ENCODE measurements around the gene MYORG.
"Not testable (repeated sequence)": the region's sequence is repeated elsewhere in the genome, so short reads cannot be mapped to it uniquely, and the experiment has no call there.

Gene MYORG

GRCh38 chr9:34370335-34370969 is 6.2 kb downstream of the MYORG start:
- no peak for DNase-seq (ENCODE audit: low read depth in 1 of 2, low spot score in 1 of 2)

GRCh38 chr9:34369636-34370035 is 7.1 kb downstream of the MYORG start:
- no peak for DNase-seq (ENCODE audit: low read depth in 1 of 2, low spot score in 1 of 2)

- not testable (repeated sequence) for DNase-seq (ENCODE audit: low read depth in 1 of 2, low spot score in 1 of 2)
These were observed 7.9 kb downstream of the MYORG start for GRCh38 chr9:34368796-34369195.

DNA sequence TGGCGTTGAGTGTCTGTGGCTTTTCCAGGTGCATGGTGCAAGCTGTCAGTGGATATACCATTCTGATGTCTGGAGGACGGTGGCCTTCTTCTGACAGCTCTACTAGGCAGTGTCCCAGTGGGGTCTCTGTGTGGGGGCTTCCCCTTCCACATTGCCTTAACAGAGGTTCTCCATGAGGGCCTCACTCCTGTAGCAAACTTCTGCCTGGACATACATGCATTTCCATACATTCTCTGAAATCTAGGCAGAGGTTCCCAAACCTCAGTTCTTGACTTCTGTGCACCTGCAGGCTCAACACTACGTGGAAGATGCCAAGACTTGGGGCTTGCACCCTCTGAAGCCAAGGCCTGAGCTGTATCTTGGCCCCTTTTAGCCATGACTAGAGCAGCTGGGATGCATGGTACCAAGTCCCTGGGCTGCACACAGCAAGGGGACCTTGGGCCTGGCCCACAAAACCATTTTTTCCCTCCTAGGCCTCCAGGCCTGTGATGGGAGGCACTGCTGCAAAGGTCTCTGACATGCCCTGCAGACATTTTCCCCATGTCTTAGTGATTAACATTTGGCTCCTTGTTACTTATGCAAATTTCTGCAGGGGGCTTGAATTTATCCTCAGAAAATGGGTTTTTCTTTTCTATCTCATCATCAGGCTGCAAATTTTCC is 8.8 kb downstream of the MYORG start:
- DNase-seq (ENCODE audit: low read depth in 1 of 2, low spot score in 1 of 2), result not testable (repeated sequence)

DNA sequence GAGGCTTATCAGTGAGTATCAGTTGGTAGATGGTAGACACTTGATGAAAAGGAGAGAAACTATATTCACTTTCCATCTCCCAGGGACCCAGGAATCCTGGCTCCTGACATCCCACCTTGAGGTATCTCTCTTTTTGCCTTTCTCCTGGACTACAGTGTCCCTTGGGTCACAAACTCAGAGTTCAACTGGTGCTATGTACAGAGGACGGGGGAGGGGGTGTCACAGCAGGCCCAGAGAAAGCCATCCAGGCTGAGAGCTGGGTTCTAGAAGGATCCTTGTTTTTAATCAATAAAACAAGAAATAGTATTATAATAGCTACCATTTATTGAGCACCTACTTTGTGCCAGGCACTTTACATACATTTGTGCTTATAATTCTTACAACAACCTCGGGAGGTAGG is 10.3 kb downstream of the MYORG start:
- DNase-seq (ENCODE audit: low read depth in 1 of 2, low spot score in 1 of 2), result no peak

DNA sequence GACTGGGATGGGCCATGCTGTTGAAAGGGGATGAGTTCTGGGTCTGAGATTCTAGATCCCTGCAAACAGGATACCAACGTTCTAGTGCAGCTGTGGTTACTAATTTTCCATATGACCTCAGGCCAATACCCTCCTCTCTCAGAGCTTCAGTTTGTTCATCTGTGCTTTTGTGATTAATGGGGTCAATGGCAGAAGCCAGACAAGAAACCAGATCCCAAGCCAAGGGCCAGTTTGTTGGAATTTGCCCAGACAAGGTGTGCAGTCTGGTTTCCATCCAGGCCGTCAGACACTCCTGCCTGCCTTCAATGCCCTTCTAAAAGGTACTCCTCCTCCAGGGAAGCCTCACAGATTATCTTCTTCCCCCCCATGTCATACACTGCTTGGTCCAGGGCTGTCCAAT is 11.4 kb downstream of the MYORG start:
- no peak for DNase-seq (ENCODE audit: low read depth in 1 of 2, low spot score in 1 of 2)

DNA sequence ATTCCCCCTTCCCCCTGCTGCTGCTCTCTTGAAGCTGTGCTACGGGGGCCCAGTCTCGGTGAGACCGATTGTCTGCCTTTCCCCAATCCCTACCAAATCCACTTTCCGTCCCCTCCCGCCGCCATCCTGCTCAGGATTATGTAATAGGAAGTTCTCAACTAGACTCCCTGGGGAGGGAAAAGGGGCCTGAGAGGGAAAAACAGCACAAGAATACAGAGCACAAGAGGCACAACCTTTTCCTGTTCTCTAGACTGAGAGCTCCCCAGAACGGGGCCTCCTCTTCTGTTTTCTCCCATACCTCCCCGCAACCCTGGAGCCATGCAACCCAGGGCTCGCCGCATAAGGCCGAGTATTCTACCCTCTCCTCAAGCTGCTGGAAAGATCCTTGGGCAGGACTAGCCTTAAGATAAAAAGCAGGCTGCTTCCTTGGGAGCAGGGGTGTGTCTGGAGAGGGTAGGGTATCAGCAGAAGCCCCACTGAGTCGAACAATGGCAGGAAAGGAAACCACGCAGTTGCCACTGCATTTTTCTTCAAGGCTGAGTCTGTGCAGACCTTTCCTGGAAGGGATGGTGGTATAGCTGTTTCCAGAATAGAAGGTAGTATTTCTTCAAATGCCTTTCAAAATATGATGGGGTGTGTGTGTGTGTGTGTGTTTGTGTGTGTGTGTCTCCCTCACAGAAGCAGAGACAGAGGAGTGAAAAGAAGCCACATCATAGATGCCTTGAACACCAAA is 12.9 kb downstream of the MYORG start:
- no peak for DNase-seq (ENCODE audit: low read depth in 1 of 2, low spot score in 1 of 2)

DNA sequence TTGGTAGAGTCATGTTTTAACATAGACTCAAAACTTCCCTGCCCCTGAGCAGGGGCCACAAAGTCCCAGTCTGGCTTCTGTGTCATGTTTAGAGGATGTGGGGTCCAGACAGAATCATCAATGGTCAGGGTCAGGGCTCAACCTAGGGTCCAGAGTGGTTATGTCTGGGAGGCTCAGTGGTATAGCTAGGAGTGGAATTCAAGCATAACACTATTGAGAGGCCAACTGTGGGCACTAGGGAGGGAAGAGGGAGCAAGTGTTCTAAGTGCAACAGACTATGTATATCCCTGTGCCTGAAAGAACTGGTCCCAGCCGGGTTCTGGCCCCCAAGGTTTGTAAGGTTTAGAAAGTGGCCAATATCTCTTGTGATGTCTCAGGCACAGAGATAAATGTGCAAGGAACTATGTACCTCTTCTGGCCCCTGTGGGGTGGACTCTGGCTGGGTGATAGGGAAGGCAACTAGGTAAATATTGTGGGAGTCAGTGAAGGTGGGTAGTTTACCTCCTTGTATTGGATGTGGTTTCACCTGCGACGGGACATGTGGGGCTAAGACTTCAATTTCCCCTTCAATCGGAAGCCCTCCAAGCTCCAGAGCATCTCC is 14.0 kb downstream of the MYORG start:
- no peak for DNase-seq (ENCODE audit: low read depth in 1 of 2, low spot score in 1 of 2)

GRCh38 chr9:34352957-34353356 is 23.7 kb downstream of the MYORG start:
- not testable (repeated sequence) for DNase-seq (ENCODE audit: low read depth in 1 of 2, low spot score in 1 of 2)

GRCh38 chr9:34352122-34352652 is 24.5 kb downstream of the MYORG start:
- not testable (repeated sequence) for DNase-seq (ENCODE audit: low read depth in 1 of 2, low spot score in 1 of 2)

- no peak for DNase-seq (ENCODE audit: low read depth in 1 of 2, low spot score in 1 of 2)
These were observed 27.4 kb downstream of the MYORG start for GRCh38 chr9:34349324-34349723.

DNA sequence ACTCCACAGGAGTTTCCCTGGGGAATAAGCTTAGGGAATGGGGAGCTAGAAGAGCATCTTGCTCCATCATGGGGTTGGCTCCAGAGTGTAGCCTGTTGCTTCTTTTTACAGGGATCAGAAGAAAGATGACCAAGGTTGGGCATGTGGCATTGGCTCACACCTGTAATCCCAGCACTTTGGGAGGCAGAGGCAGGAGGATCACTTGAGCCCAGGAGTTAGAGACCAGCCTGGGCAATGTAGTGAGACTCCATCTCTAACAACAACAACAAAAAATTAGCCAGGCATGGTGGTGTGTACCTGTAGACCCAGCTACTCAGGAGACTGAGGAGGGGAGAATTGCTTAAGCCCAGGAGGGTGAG is 28.9 kb downstream of the MYORG start:
- no peak for DNase-seq (ENCODE audit: low read depth in 1 of 2, low spot score in 1 of 2)

DNA sequence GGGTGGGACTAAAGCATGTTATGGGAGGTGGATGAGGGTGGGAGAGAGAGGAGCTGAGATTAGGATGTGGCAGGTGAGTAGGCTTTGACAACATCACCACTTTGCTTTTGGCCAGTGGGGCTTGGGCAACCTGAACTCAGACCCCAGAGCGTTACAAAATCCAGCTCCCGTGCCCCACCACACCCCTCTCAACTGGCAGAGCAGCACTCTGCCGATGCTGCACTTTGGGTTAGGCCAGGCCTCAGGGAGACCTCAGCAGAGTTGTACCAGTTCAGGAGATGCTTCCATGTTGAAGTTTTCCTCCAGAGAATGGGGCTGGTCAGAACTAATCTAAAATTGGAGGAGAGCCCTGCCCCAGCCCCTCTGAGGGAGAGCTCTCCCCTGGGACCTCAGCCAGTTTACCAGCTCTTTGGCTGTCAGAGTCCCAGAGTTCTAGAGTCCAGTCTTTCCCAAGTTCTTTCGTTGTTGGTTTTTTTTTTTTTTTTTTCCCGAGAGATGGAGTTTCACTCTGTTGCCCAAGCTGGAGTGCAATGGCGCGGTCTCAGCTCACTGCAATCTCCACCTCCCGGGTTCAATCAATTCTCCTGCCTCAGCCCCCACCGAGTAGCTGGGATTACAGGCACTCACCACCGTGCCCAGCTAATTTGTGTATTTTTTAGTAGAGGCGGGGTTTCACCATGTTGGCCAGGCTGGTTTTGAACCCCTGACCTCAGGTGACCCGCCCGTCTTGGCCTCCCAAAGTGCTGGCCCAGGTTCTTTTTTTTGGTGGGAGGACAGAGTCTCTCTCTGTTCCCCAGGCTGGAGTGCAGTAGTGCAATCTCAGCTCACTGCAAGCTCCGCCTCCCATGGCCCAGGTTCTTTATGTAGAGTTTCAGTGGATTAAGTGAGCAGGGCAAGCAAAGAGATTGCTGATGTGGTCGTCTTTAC is 29.6 kb downstream of the MYORG start:
- DNase-seq (ENCODE audit: low read depth in 1 of 2, low spot score in 1 of 2), result no peak

GRCh38 chr9:34343605-34344004 is 33.1 kb downstream of the MYORG start:
- DNase-seq (ENCODE audit: low read depth in 1 of 2, low spot score in 1 of 2), result no peak

- no peak for DNase-seq (ENCODE audit: low read depth in 1 of 2, low spot score in 1 of 2)
These were observed 33.6 kb downstream of the MYORG start for GRCh38 chr9:34343090-34343489.

GRCh38 chr9:34341659-34342295 is 34.9 kb downstream of the MYORG start:
- DNase-seq (ENCODE audit: low read depth in 1 of 2, low spot score in 1 of 2), result no peak

DNA sequence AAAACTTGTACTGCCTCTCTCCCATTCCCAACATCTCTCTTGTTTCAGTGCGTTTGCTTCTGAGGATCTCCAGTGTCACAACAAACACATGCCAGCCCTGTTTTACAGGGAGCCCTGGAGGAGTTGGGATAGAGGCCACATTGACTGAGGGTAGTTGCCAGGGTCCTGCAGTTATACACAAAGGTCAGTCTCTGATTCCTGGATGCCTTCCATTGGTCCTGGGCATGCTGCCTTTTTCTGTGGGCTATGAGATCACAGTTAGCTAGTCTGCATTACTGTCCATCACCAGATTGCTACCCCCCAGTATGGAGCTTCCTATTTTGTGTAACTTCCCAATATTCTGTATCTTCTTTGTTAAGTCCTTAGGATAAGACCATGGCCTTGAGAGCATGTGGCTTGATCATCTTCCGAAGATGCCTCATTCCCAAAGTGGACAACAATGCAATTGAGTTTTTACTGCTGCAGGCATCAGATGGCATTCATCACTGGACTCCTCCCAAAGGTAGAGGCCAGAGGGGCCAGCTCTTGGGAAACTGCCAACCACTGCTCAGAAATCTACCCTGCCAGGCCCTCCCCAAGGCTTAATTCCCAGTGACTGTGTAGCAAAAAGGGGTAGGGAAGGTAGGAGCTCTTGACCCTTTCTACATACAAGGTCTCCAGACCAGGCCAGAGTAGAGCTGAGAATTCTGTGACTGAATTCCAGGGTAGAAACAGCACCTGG is 37.9 kb downstream of the MYORG start:
- no peak for DNase-seq (ENCODE audit: low read depth in 1 of 2, low spot score in 1 of 2)

GRCh38 chr9:34338079-34338478 is 38.6 kb downstream of the MYORG start:
- DNase-seq (ENCODE audit: low read depth in 1 of 2, low spot score in 1 of 2), result not testable (repeated sequence)

DNA sequence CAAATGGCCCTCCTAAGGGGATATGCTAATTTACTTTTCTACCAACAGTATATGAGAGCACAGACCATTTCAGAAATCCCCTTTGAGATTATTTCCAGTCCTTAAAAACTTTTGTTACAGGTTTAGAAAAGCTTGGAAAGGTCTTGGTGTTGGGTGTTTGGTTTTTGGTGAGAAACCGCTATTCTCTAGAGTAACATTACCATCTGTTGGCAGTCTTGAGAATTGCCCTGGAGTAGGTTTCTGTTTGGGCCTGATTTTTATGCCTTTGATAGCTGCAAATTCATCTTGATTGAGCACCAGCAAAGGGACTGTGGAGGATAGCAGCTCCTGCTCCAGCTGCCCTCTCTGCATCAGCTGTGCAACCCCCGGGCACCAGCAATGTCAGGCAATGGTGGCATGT is 39.3 kb downstream of the MYORG start:
- no peak for DNase-seq (ENCODE audit: low read depth in 1 of 2, low spot score in 1 of 2)

DNA sequence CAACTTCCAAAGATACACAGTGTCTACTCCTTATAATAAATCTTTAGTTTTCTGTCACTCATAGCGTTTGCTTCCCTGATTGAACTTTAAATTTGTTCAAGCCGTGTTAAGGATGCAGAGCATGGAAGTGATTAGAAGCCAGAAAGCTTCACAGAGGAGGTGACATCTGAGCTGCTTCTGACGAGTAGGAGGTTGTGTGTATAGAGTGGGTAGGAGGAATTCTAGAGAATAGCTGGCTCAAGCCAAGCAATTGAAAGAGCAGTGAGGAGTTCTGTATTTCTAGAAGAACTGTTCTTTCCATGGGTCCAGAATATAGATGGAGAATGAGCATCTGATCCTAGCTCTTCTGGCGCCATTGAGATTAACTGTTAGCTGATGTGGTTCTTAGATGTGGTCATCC is 41.3 kb downstream of the MYORG start:
- DNase-seq (ENCODE audit: low read depth in 1 of 2, low spot score in 1 of 2), result no peak

Measured in stimulated activated CD4-positive, alpha-beta T cell treated with anti-CD3 and anti-CD28 coated beads, Interleukin-15, amount 100 ng/mL, for 1 hour (primary cell).